Measurements from ENCODE around the gene PTPRD. TPM values are rescaled to one million over a fixed set of nuclear protein-coding genes. Genes with fewer than 3 reads are reported as not detected.

The PTPRD gene
- total RNA-seq, 1 experiment from 2014 or later = 0.02 TPM

DNA sequence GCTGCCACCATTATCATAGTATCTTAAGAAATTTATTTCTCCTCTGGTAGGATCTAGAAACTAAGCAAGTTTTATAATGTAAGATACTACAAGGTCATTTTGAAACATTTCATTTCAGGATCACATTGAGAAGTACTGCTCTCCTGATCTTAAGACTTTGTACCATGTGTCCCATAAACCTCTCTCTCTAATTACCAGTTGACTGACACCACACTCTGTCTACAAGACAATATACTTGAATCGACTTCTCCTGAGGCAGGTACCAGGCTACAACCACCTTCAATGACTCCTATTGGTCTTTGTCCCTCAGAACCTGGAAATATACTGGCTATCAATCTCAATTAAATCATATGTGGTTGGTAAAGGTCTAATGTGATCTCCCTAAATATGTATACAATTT, 597.0 kb downstream of the PTPRD start:
- Histone ChIP-seq H3K9ac (ENCODE audit: low read length) (no peak overlapping the region), H3K79me2 (ENCODE audit: insufficient read depth, low read length) (no peaks in the 10 kb centered on the region), H3K9me2 (ENCODE audit: insufficient read depth) (no peaks in the 10 kb centered on the region), H3K27ac (ENCODE audit: low read depth, low read length) (no peak overlapping the region), H3K9me3 (ENCODE audit: control insufficient read depth in 1 of 2, insufficient read depth in 1 of 2, low read depth in 1 of 2, low read length in 2 of 2) (peaks cover 9 to 14% of the 10 kb centered on the region in 2 experiments; a peak in 2 of 4 replicates), H3K27me3 (ENCODE audit: insufficient read depth, low read length) (no peaks in the 10 kb centered on the region), H2AFZ (ENCODE audit: low read depth, low read length, poor library complexity, severe bottlenecking) (no peak overlapping the region), H3K4me1 (ENCODE audit: control insufficient read depth in 1 of 2, insufficient read depth in 2 of 2, low read length in 2 of 2) (no peaks in the 10 kb centered on the region), H4K20me1 (ENCODE audit: insufficient read depth) (no peaks in the 10 kb centered on the region), H3K4me3 (replicated peaks in 1 of 2; ENCODE audit: low read depth in 1 of 2, low read length in 2 of 2) (no peak overlapping the region), H3K4me2 (ENCODE audit: low read length) (no peak overlapping the region), H3K36me3 (ENCODE audit: control insufficient read depth in 1 of 2, insufficient read depth in 2 of 2, low read length in 2 of 2) (no peaks in the 10 kb centered on the region)
- CTCF ChIA-PET = no interaction called here
- no peak for ATAC-seq
- no TSS peak for BruUV-seq (replicated peaks)
- RAD21 ChIA-PET (ENCODE audit: low non-redundant PET in 1 of 2, low total read pairs in 2 of 2, uncharacterized antibody in 2 of 2, unreplicated experiment in 2 of 2) = no interaction called here
- POLR2A ChIA-PET = no interaction called here
- no peak for DNase-seq (ENCODE audit: low read depth, low spot score)
- intact Hi-C loops (cut with micrococcal nuclease) = no loop called here
- TF ChIP-seq, protein P1, sequence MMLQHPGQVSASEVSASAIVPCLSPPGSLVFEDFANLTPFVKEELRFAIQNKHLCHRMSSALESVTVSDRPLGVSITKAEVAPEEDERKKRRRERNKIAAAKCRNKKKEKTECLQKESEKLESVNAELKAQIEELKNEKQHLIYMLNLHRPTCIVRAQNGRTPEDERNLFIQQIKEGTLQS (IDR thresholded peaks at IDR 0.05) = no peak
- TF ChIP-seq, protein P2, sequence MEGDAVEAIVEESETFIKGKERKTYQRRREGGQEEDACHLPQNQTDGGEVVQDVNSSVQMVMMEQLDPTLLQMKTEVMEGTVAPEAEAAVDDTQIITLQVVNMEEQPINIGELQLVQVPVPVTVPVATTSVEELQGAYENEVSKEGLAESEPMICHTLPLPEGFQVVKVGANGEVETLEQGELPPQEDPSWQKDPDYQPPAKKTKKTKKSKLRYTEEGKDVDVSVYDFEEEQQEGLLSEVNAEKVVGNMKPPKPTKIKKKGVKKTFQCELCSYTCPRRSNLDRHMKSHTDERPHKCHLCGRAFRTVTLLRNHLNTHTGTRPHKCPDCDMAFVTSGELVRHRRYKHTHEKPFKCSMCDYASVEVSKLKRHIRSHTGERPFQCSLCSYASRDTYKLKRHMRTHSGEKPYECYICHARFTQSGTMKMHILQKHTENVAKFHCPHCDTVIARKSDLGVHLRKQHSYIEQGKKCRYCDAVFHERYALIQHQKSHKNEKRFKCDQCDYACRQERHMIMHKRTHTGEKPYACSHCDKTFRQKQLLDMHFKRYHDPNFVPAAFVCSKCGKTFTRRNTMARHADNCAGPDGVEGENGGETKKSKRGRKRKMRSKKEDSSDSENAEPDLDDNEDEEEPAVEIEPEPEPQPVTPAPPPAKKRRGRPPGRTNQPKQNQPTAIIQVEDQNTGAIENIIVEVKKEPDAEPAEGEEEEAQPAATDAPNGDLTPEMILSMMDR (IDR thresholded peaks at IDR 0.05 in 2 of 3, conservative IDR thresholded peaks at IDR 0.05 in 1 of 3; ENCODE audit: borderline replicate concordance in 1 of 3, insufficient read depth in 1 of 3, low read depth in 2 of 3, low read length in 2 of 3) = no peak
- TF ChIP-seq TCF7L2 (IDR thresholded peaks at IDR 0.05; ENCODE audit: borderline replicate concordance, extremely low read depth, insufficient read depth, insufficient read length) = no peak

DNA sequence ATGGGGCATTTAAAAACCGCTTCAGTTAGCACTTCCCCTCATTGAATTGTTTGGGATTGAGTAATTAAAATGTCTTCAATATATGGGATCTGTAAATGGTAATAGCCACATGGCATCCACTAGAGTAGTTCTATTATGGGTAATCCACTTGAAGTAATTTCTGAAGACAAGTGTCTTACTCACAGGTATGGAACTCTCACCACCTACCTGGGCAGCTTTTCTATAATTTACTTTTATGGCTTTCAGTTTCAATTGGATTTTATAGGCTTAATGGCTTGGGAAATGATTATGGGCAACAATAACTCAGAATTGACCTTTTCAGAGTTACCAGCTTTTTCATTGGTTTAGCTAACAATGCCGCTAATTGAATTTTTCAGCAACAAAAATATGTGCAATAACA, 597.9 kb downstream of the PTPRD start:
- no peak overlapping the region for H3K9ac ChIP-seq (ENCODE audit: low read length)
- ChIA-PET RAD21 (ENCODE audit: low non-redundant PET in 1 of 2, low total read pairs in 2 of 2, uncharacterized antibody in 2 of 2, unreplicated experiment in 2 of 2) (no interaction called here), POLR2A (no interaction called here), CTCF (no interaction called here)
- H3K9me2 ChIP-seq (ENCODE audit: insufficient read depth) = no peaks in the 10 kb centered on the region
- no peak overlapping the region for H3K4me2 ChIP-seq (ENCODE audit: low read length)
- no peaks in the 10 kb centered on the region for H3K79me2 ChIP-seq (ENCODE audit: insufficient read depth, low read length)
- H3K4me1 ChIP-seq (ENCODE audit: control insufficient read depth in 1 of 2, insufficient read depth in 2 of 2, low read length in 2 of 2) = no peaks in the 10 kb centered on the region
- H3K27ac ChIP-seq (ENCODE audit: low read depth, low read length) = no peak overlapping the region
- intact Hi-C loops (cut with micrococcal nuclease) = no loop called here
- no peak for ATAC-seq
- H2AFZ ChIP-seq (ENCODE audit: low read depth, low read length, poor library complexity, severe bottlenecking) = no peak overlapping the region
- H3K4me3 ChIP-seq (replicated peaks in 1 of 2; ENCODE audit: low read depth in 1 of 2, low read length in 2 of 2) = no peak overlapping the region
- TF ChIP-seq JUND (IDR thresholded peaks at IDR 0.05) (no peak), SRF (IDR thresholded peaks at IDR 0.05; ENCODE audit: low read depth) (no peak), TCF7L2 (IDR thresholded peaks at IDR 0.05; ENCODE audit: borderline replicate concordance, extremely low read depth, insufficient read depth, insufficient read length) (no peak), POLR2AphosphoS5 (IDR thresholded peaks at IDR 0.05; ENCODE audit: low read depth, low read length) (no peak), RAD21 (IDR thresholded peaks at IDR 0.05; ENCODE audit: low read depth) (no peak)
- TF ChIP-seq, protein P3, sequence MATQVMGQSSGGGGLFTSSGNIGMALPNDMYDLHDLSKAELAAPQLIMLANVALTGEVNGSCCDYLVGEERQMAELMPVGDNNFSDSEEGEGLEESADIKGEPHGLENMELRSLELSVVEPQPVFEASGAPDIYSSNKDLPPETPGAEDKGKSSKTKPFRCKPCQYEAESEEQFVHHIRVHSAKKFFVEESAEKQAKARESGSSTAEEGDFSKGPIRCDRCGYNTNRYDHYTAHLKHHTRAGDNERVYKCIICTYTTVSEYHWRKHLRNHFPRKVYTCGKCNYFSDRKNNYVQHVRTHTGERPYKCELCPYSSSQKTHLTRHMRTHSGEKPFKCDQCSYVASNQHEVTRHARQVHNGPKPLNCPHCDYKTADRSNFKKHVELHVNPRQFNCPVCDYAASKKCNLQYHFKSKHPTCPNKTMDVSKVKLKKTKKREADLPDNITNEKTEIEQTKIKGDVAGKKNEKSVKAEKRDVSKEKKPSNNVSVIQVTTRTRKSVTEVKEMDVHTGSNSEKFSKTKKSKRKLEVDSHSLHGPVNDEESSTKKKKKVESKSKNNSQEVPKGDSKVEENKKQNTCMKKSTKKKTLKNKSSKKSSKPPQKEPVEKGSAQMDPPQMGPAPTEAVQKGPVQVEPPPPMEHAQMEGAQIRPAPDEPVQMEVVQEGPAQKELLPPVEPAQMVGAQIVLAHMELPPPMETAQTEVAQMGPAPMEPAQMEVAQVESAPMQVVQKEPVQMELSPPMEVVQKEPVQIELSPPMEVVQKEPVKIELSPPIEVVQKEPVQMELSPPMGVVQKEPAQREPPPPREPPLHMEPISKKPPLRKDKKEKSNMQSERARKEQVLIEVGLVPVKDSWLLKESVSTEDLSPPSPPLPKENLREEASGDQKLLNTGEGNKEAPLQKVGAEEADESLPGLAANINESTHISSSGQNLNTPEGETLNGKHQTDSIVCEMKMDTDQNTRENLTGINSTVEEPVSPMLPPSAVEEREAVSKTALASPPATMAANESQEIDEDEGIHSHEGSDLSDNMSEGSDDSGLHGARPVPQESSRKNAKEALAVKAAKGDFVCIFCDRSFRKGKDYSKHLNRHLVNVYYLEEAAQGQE (IDR thresholded peaks at IDR 0.05; ENCODE audit: low read depth) = no peak
- H3K9me3 ChIP-seq (ENCODE audit: control insufficient read depth in 1 of 2, insufficient read depth in 1 of 2, low read depth in 1 of 2, low read length in 2 of 2) = peaks cover 10 to 15% of the 10 kb centered on the region in 2 experiments; a peak in 2 of 4 replicates
- H3K36me3 ChIP-seq (ENCODE audit: control insufficient read depth in 1 of 2, insufficient read depth in 2 of 2, low read length in 2 of 2) = no peaks in the 10 kb centered on the region
- H3K27me3 ChIP-seq (ENCODE audit: insufficient read depth, low read length) = no peaks in the 10 kb centered on the region
- H4K20me1 ChIP-seq (ENCODE audit: insufficient read depth) = no peaks in the 10 kb centered on the region
- no TSS peak for BruUV-seq (replicated peaks)
- DNase-seq (ENCODE audit: low read depth, low spot score) = no peak
